HG03108 (cell line): Measurements from ENCODE around the gene ULBP3.
"Not testable (repeated sequence)": the region's sequence is repeated elsewhere in the genome, so short reads cannot be mapped to it uniquely, and the experiment has no call there.

Source experiments
- ATAC-seq: cut with Tn5 transposase; IDR thresholded peaks from one replicate; pipeline ENCODE4 v1.9.1; 2021; ENCODE audit warnings: moderate library complexity; ENCODE audit not compliant: unreplicated experiment

The ULBP3 gene

DNA sequence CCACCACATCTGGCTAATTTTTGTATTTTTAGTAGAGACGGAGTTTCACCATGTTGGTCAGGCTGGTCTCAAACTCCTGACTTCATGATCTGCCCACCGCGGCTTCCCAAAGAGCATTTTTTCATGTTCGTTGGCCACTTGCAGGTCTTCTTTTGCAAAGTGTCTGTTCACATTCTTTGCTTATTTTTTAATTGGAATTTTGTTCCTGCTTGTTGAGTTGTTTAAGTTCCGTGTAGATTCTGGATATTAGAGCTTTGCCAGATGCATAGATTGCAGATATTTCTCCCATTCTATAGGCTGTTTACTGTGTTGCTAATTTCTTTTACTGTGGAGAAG is 51.8 kb downstream of the ULBP3 start:
- ATAC-seq, result not testable (repeated sequence)

DNA sequence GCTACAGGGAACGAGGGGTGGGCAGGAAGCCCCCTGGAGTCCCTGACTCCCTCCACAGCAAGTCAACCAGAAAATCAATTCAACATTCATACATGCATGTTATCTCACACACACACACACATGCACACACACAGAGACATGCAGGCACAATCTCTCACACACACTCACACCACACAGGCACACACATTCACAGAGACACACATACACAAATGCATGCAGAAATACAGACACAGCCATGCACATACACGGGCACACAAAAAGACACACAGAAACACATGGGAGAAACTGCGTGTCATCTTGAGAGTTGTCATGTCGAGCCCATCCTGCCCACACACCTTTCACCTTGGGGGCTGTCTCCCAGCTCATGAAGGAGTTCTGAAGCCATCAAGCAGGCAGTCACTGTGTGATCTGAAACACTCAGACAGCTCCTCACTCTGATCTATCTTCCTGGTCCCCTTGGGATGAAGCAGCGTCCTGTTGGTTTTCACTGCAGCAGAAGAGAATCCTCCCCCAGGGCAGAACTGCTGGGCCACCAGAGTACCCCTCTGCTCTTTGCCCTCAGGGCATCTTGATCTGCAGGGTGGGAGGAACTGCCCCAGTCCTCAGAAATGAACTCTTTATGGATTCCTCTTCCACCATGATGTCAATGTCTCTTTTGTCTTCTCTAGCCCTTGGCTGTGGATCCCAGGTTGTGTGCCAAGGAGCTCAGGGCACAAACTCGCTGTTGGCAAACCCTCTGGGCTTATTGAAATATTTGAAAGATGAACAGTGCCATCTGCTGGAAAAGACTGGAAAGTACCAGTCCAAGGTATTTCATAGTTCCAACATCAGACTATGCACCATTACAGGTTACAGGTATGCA is 52.4 kb downstream of the ULBP3 start:
- peak; percentile 40 for ATAC-seq

DNA sequence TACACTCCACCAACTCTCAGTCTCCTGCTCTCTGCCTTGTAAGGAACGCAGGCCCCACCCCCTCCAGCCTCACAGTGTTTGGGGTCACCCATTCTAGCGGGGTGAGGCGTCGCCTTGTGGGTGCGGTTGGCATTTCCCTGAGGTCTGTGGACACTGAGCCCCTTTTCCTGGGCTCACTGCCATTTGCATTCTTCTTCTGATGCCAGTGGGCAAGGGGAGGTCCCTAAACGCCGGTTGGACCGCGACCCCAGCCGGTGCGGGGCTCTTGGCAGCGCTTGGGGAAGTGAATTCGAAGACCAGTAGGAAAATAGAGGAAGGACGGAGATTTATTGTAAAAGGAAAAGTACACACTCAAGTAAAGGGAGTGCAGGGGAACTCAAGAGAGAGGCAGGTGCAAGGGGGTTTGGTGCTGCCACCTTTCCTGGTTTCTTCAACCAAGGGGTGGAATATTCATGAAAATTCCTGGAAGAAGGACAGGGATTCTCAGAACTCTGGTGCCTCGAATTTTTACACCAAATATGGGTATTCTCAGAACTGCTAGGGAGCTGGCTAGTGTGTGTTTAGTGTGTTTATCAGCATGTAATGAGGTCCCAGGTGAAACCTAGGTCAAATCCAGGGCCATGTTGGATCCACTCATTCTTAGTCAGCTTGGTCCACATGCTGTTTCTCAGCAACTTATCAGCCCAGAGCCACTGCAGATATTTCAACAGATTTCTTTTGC is 53.5 kb downstream of the ULBP3 start:
- ATAC-seq, result not testable (repeated sequence)

DNA sequence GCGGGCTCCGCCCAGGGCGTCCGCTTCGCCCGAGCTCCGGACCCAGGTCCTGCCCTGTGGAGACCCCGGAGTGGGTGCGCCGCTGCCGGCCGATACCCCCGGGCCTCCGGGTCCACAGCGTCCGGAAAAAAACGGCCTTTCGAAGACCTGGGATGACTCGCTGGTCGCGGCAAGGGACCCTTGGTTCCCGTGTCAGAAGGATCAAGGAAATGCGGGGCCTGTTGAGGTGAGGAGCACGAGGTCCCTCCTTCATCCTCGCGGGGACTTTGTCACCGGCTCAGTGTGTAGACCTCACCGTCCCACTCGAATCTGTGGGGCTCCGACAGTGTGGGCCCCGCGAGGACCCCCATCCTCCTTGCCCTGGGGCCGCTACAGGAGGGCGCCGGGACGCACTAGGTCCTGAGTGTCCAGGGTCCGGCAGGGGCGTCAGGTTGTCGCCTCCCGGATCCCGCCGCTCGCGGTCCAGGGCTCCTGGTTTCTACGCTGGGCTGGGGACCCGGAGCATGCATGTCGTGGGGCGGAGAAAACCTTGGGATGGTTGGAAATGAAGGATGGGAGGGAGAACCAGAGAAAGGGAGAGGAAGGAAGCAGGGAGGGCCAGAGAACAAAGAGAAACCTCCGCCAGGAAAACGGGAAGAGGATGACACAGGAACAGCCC is 54.2 kb downstream of the ULBP3 start:
- not testable (repeated sequence) for ATAC-seq

DNA sequence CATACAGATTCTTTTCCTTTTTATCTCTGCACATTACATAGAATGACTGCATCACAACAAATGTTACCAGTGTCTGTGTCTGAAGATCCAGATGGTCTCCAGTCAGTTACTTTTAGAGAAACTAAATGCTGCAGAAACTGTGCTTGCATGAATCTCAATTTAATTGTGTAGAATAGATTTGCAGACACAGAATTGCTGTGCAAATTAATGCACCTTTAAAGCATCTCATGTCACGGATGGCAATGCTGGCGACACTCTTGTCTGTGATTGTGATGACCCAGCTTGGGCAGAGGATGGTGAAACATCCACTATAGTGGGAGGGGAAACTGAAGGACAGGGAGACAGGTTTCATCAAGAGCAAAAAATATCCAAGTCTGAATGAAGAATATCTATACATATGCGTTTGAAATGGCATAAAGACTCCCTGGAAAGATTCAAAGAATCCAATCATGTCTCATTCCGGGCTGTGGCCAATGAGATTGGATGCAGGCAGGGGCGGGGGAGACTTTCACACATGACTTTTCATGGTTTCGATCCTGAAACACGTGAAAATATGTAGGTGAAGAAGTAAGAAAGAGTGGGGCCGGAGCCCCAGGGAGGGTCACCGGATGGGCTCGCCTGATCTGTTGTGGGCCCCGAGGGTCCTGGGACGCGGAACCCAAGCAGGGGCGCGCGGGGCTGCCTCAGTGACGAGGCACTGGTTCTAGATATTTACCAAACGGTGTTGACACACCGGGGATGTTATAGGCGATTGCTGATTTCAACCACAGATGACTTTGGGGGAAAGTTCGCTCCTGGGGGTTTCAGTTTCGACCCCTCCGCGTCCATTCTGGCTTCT is 54.9 kb downstream of the ULBP3 start:
- ATAC-seq, result not testable (repeated sequence)

DNA sequence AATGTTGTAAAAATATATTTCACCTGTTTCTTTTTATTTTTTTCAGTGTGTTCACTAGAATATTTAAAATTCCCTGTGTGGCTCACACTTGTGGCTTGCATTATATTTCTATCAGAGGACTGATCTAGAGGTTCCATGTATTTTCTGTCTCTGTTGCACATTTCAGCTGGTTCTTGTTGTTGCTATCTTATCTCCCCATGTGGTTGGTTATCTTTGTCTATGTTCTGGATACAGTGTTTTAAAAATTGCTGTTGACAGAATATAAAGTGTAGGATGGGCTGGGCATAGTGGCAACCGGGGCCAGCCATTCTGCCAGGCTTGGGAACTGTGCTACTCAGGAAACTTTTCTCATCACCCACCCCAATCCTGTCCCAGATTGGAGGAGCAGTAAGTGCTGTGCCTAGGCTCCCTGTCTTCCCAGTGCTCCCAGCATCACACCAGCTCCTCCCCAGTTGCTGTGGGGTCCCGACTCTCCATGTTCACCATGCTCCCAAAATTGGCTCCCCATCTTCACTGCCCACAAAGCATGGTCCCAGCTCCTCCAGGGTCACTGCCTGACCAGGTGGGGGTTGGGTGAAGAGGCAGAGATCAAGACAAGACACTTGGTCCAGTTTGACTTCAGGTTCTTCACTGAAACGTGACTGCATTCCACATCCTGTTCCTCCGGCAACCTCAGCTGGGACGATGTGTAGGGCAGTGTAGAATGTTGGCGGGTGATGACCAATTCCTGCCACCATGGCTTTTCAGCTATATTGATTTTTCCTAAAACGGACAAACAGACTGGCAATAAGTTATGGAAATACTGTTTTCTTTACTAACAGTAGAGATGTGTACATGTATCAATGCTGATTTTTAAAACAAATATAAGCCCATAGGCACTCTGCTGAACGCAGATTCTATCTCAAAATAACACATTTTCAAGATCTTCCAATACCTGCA is 55.8 kb downstream of the ULBP3 start:
- ATAC-seq, result not testable (repeated sequence)
